Activated CD4-positive, alpha-beta T cell treated with anti-CD3 and anti-CD28 coated beads for 4 hours (primary cell): Measurements from ENCODE around the gene RAD51AP1.
"Not testable (repeated sequence)": the region's sequence is repeated elsewhere in the genome, so short reads cannot be mapped to it uniquely, and the experiment has no call there.

ENCODE experiments used
- DNase-seq, 2 donors: peaks; one replicate each; pipeline ENCODE4 v3.0.0-alpha.2; 2020

The RAD51AP1 gene

DNA sequence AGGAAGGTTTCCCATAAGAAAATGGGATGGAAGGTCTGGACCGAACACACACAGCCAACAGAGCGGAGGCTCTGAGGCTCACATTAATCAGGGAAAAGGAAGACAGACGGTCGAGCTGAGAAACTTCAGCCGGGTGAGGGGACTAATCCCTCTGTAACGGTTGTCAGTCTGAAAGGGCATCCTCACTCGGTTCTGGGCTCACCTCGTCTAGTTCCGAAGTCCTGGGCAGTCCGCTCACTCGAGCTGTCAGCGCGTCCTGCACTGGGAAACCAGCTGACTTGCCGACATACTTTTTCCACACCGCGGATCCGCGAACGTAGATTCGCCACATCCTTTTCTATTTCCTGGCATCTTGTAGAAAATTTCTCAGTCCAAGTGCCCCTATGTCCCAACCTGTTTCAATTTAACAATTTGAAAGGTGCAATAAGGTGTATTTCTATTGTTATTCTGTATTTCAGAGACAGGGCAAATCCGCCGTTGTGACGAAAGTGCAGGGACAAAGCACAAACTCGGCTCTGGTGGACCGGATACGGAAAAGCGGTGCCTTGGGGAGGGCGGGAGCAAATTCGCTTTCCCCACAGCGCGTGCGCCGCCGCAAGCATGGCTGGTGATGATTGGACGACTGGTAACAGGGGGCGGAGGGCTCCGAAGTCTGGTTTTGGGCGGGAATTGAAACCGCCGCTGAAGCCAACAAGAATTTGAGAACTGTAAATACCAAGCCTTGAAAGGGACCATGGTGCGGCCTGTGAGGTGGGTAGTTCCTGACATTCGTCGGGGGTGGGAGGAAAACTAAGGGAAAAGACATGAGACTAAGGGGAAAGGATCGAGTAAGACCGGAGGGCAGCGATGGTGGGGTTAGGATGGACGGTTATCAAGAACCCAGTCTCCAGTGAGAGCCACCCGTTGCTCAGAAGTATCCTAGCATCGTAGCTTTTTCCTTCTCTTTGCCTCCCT, at the start of gene RAD51AP1:
RAD51AP1 (plus strand) TSS at position 684 of the 954 bp plus-strand sequence; CDS start at position 734, 50 bp downstream.
- DNase-seq = peak; percentile 94 to 95

- DNase-seq = no peak
Observed at GRCh38 chr12:4489556-4489955, 49.1 kb upstream of the RAD51AP1 start.

- DNase-seq = no peak
Observed at GRCh38 chr12:4490973-4491372, 47.7 kb upstream of the RAD51AP1 start.

- no peak for DNase-seq
Observed at GRCh38 chr12:4496145-4496838, 42.4 kb upstream of the RAD51AP1 start.

DNA sequence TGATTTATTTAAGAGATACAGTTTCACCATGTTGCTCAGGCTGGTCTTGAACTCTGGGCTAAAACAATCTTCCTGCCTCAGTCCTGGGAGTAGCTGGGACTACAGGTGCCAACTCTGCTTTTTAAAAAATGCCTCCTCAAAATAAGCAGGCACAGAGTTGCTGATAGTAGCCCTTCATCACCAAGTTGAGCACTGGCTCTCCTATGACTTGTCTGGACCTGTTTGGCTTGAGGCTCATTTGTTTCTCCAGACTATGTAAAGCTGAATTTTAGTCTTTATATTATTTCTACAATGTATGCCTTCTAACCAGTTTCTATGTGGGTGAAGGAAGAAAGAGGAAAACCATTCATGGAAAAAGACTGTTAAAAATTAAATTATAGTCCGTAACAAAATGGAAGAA, 39.5 kb upstream of the RAD51AP1 start:
- no peak for DNase-seq

DNA sequence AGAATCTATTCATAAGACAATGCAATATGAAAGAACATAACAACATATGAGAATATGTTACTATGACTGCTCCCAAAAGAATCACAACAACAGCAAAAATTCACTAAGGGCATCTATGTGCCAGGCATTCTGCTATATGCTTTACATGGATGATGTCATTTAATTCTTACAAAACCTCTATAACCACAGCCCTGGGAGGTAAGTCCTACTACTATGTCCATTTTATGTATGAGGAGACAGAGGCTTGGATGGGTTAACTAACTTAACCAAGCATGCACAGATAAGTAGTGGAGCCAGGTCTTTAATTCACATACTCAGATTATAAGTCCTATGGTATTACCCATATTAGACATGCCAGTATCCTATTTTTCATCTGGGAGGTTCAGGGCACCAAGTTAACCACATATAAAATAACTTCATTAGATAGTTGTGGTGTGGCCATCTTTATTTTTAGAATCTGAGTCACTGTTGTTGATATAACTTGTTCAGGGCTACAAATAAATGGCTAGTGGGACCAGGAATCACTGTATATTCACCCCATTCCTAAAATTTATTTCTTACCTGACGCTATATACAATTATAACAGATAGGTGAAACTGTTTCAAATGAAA, 33.2 kb upstream of the RAD51AP1 start:
- DNase-seq = no peak

DNA sequence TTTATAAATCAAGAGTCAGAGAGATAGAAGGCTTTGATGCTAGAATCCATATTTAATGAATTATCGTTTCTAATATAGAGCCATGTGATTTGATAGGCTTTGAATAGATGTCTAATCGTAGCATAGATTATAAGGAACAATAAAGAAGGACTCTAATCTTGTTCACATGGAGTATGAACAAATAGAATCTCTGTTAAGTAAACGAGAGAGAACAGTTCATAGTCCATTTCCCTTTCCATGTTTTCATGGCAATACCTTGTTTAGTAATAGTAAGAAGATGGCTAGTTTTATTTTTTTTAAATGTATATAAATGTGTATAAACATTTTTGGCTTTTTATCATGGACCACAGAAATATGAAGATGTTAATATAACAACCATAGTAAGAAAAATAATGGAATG, 32.3 kb upstream of the RAD51AP1 start:
- no peak for DNase-seq

DNA sequence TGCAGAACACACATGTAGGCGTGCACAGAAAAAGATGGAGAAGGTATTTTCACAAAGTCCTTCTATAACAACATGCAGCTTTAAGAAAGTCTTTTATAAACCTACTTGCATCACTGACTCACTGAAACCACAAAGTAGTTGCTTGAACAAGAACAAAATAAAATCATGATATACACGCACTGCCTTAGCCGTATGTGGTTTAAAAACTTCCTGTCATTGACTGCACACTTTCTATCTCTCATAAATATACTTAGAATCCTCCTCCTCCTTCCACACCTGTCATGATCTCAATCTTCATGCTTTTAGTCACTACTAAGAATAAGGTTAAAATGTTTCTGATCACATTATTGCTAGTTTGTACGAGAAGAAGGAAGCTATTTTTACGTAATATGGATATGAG, 31.8 kb upstream of the RAD51AP1 start:
- DNase-seq = peak; percentile 7 to 11

DNA sequence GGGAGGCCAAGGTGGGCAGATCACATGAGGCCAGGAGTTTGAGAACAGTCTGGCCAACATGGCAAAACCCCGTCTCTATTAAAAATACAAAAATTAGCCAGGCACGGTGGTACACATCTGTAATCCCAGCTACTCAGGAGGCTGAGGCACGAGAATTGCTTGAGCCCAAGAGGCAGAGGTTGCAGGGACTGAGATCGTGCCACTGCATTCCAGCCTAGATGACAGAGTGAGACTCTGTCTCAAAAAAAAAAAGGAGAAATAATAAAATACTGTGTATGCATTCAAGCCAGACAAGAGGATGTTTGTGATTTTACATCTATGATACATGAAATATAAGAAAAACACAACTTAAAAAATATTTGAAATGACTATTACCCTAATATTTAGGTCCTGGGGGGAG, 30.2 kb upstream of the RAD51AP1 start:
- DNase-seq = not testable (repeated sequence)

- DNase-seq = not testable (repeated sequence)
Observed at GRCh38 chr12:4509269-4509668, 29.4 kb upstream of the RAD51AP1 start.

DNA sequence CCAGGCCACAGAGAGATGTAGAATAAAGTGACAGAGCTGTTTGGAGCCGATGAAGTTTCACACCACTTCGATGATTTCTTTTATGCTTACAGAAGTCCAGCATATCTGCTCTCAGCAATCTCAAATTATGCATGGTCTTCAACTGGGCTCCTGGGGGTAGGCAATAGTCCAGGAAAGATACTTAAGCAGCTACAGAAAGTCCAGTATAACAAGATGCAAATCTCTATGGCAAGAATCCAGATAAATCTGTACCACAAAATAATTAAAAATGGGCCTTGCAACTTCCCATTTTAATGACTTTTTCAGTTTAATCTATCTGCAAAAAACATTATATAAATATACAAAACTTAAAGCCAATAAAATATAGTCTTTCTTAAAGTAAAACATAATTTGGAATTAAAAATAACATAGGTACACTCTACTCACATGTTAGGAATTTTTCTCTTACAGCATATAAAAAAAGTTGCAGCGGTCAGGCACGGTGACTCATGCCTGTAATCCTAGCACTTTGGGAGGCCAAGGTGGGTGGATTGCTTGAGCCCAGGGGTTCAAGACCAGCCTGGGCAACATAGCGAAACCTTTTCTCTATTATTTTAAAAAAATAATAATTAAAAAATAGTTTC, 20.5 kb upstream of the RAD51AP1 start:
- no peak for DNase-seq

- DNase-seq = not testable (repeated sequence)
Observed at GRCh38 chr12:4523443-4523842, 15.2 kb upstream of the RAD51AP1 start.

DNA sequence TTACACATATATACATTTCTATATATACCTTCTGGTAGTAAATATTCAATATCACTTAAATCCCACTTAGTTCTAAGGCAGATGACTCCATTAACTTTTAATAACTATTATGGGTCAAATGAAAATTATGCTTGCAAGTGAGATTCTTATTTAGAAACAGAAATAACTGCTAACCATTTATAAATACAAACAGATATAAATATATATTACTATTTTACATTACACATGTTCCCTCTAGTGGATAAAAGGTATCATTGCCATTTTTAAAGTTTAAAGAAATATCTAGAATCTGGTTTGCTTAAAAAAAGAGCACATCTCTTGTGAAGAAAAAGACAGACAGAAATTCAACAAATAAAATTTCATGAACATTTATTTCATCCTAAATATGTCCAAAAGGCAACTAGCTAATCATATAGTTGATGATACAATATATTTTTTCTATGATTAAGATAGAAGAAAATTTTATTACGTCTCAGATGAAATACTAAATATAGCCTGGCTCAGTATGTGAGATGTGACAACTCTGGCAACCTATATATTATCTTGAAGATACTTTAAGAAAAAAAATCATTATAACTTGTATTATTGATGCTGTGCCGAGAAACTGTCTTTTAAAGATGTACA, 11.7 kb upstream of the RAD51AP1 start:
- DNase-seq = no peak

DNA sequence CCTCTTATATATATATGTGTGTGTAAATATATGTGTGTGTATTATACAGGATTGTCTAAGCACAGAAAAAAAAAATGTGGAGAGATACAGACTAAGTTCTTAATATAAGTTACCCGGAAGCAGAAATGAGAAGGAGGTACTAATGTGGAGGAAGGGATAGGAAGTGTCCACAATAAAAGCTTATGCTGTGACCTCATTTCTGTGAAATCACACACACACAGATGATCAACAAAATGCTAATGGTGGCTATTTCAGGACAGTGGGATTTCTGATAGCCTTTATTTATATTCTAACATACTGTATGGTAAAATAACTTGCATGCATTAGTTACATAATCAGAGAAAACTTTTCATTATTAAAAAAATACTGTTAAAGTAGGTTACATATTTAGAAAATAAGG, 8.5 kb upstream of the RAD51AP1 start:
- no peak for DNase-seq

DNA sequence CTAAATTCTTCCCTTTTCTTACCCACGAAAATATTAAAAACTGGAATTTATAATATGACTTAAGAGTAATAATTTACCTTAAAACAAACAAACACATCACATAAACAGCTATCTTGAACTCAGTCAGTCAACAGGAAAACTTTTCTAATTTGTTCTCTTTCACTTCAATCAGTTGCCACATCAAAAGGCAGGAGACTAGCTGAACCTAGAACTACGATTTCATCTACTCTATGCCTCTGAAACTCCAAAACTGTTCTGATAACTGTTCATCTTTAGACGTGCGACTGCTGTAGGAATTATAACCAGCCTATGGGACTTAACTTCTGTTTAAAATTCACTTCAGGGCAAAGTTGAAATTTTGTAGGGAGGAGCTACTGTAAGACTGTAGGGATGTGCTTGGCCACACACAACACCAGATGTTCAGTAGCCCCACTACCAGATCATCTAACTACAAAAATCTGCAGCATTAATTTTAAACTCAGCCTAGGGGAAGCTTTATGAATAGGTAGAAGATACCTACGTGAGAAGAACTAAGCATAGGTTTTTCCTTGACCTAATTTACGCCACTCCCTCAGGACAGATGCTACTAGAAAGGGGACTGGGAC, 7.6 kb upstream of the RAD51AP1 start:
- no peak for DNase-seq

GRCh38 chr12:4535092-4535491, 3.6 kb upstream of the RAD51AP1 start:
- DNase-seq = no peak

DNA sequence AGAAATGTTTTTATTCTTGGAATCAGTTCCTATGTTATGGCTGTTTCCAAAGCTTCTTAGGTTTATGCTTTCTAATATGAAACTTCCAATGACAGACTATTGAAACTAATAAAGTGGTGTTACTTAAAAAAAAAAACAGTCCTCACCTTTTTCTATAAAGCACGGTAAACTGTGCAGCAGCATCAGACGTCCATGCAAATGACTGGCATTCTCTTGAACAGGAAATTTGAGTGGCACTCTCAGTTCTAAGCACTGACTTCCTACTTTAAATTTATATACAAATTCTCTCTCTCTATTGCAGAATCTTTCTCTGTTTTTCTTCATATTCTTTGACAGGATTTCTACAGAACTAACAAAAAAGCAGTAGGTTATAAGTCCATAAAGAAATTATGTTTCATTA, 2.8 kb upstream of the RAD51AP1 start:
- no peak for DNase-seq

GRCh38 chr12:4539167-4539870, 629 bp downstream of the RAD51AP1 start:
- DNase-seq = no peak

DNA sequence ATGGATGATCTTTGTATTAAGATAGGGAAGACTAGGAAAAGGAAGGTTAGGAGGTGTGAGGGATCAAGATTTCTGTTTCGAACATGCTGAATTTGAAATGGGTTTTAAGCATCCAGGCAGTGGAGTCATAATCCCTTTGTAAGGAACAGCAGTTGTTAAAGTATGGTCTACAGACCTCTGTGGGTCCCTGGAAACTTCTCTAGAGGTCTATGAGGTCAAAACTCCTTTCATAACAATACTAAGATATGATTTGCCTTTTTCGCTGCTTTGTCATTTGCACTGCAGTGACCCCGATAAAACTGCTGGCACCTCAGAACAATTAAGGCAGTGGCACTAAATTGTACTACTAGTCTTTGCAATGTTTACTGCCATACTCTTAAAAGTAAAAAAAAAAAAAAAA, 1.5 kb downstream of the RAD51AP1 start:
- DNase-seq = no peak

GRCh38 chr12:4540638-4541037, 1.9 kb downstream of the RAD51AP1 start:
- no peak for DNase-seq

GRCh38 chr12:4545195-4545594, 6.5 kb downstream of the RAD51AP1 start:
- no peak for DNase-seq

GRCh38 chr12:4552191-4552590, 13.5 kb downstream of the RAD51AP1 start:
- DNase-seq = no peak
